DOHH2 (cell line): ENCODE measurements around the gene TXNDC11.

ENCODE experiments used
- CTCF ChIP-seq: fragments of 200-600 bp; sonication (generic); IDR thresholded peaks from one replicate; pipeline ENCODE4 v1.5.1; 2014; ENCODE audit warnings: antibody characterized with exemption, mild to moderate bottlenecking, low read depth, low read length; ENCODE audit not compliant: poor library complexity, severe bottlenecking
- EZH2phosphoT487 ChIP-seq: fragments of 200-600 bp; sonication (generic); IDR thresholded peaks from 2 replicates; pipeline ENCODE4 v1.6.1; 2017; ENCODE audit warnings: borderline replicate concordance, mild to moderate bottlenecking, antibody characterized with exemption, low read length, moderate library complexity, mixed read lengths

GRCh38 chr16:11780991-11781680 lies 38.5 kb upstream of the TXNDC11 start:
- no peak for TF ChIP-seq CTCF
- no peak for TF ChIP-seq EZH2phosphoT487
